Stomach smooth muscle (tissue), 2 donors: ENCODE measurements around the gene DIPK2A.

ENCODE experiments used
- H3K27ac ChIP-seq: one replicate; pipeline ENCODE4 v1.7.0; 2013; ENCODE audit warnings: mild to moderate bottlenecking, low read length, inconsistent platforms
- H3K27me3 ChIP-seq, 2 donors: one replicate each; pipeline ENCODE4 v1.7.0; 2013; ENCODE audit warnings: low read length in 2 of 2; ENCODE audit not compliant: insufficient read depth in 2 of 2, control insufficient read depth in 1 of 2
- H3K36me3 ChIP-seq, 2 donors: one replicate each; pipeline ENCODE4 v1.7.0; 2013; ENCODE audit warnings: low read length in 2 of 2; ENCODE audit not compliant: control insufficient read depth in 2 of 2, insufficient read depth in 2 of 2
- H3K4me1 ChIP-seq: one replicate; pipeline ENCODE4 v1.7.0; 2013; ENCODE audit warnings: low read length; ENCODE audit not compliant: control insufficient read depth, insufficient read depth
- H3K4me3 ChIP-seq, 2 donors: one replicate each; pipeline ENCODE4 v1.7.0; 2013; ENCODE audit warnings: low read length in 2 of 2
- H3K9ac ChIP-seq, 2 donors: one replicate each; pipeline ENCODE4 v1.7.0; 2013; ENCODE audit warnings: low read length in 2 of 2, mild to moderate bottlenecking in 1 of 2
- H3K9me3 ChIP-seq, 2 donors: one replicate each; pipeline ENCODE4 v1.7.0; 2013; ENCODE audit warnings: low read length in 2 of 2; ENCODE audit not compliant: control insufficient read depth in 2 of 2
- donor health status: healthy.
- donor health status: Pancreatic carcinoma.

Gene DIPK2A

GRCh38 chr3:144003051-144003450 lies 31.4 kb downstream of the DIPK2A start:
- H3K27ac ChIP-seq: no peak overlapping the region
- peaks cover 3% of the 10 kb centered on the region in 2 donors for H3K36me3 ChIP-seq

GRCh38 chr3:144010371-144010770 lies 38.7 kb downstream of the DIPK2A start:
- no peak overlapping the region for H3K9ac ChIP-seq
- H3K36me3 ChIP-seq: no peaks in the 10 kb centered on the region
- H3K4me1 ChIP-seq: no peaks in the 10 kb centered on the region
- H3K9me3 ChIP-seq: no peaks in the 10 kb centered on the region
- H3K27me3 ChIP-seq: no peaks in the 10 kb centered on the region
- H3K27ac ChIP-seq: no peak overlapping the region
- H3K4me3 ChIP-seq: no peak overlapping the region

More at GRCh38 chr3:144003051-144003450, 31.4 kb downstream of the DIPK2A start:
- Histone ChIP-seq H3K4me1 (no peaks in the 10 kb centered on the region), H3K9me3 (no peaks in the 10 kb centered on the region), H3K27me3 (no peaks in the 10 kb centered on the region), H3K9ac (no peak overlapping the region), H3K4me3 (no peak overlapping the region)

GRCh38 chr3:144011251-144011799 lies 39.7 kb downstream of the DIPK2A start:
- no peak overlapping the region for H3K27ac ChIP-seq
- H3K27me3 ChIP-seq: no peaks in the 10 kb centered on the region
- H3K4me1 ChIP-seq: no peaks in the 10 kb centered on the region
- H3K4me3 ChIP-seq: no peak overlapping the region
- no peaks in the 10 kb centered on the region for H3K36me3 ChIP-seq
- no peaks in the 10 kb centered on the region for H3K9me3 ChIP-seq
- H3K9ac ChIP-seq: no peak overlapping the region

- Histone ChIP-seq H3K9me3 (no peaks in the 10 kb centered on the region), H3K27me3 (no peaks in the 10 kb centered on the region), H3K9ac (no peak overlapping the region), H3K4me1 (no peaks in the 10 kb centered on the region), H3K4me3 (no peak overlapping the region), H3K27ac (no peak overlapping the region), H3K36me3 (no peaks in the 10 kb centered on the region)
These were observed 43.5 kb downstream of the DIPK2A start for GRCh38 chr3:144015133-144015532.

- Histone ChIP-seq H3K9ac (no peak overlapping the region), H3K4me1 (no peaks in the 10 kb centered on the region), H3K27me3 (no peaks in the 10 kb centered on the region), H3K9me3 (no peaks in the 10 kb centered on the region), H3K4me3 (no peak overlapping the region), H3K27ac (no peak overlapping the region), H3K36me3 (no peaks in the 10 kb centered on the region)
These were observed 47.2 kb downstream of the DIPK2A start for GRCh38 chr3:144018776-144019175.
